ENCODE data around the gene RIPOR2.
"Not testable (repeated sequence)": the region's sequence is repeated elsewhere in the genome, so short reads cannot be mapped to it uniquely, and the experiment has no call there.

RIPOR2 gene

GRCh38 chr6:24925661-24926060 is 10.1 kb downstream of the RIPOR2 start:
- no peak for DNase-seq

DNA sequence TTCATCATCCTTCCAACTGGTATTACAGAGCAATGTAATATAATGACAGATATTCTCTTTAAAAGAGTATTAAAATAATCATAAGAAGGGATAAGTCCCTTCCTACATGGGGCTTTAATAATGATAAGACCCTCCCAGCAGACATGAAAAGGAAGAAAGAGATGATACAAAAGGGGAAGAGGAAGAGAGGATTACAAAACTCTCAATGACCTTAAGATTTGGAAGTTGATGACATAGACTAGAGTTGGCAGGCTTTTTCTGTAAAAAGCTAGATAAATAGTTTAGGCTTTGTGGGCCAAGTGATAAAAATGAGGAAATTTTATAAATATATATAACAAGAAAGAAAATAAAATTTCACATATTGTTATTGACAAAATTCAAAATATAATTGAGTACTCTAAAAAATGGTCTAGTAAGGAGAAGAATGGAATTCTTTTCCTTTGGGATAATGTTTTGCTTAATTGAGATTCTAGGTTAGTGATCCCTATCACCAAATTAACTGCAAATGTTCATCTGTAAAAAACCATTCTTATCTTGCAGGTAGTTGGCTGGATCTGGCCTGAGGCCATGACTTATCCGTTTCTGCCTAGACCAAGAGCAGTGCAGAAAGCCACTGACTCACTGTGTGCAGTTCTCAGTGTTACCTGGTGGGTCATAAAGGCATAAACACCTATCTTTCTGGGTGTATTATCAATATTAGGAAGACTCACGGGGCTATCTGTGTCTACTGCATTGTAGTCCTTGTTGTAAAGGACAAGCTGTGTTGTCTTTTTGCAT is 11.0 kb downstream of the RIPOR2 start:
- no peak for DNase-seq

DNA sequence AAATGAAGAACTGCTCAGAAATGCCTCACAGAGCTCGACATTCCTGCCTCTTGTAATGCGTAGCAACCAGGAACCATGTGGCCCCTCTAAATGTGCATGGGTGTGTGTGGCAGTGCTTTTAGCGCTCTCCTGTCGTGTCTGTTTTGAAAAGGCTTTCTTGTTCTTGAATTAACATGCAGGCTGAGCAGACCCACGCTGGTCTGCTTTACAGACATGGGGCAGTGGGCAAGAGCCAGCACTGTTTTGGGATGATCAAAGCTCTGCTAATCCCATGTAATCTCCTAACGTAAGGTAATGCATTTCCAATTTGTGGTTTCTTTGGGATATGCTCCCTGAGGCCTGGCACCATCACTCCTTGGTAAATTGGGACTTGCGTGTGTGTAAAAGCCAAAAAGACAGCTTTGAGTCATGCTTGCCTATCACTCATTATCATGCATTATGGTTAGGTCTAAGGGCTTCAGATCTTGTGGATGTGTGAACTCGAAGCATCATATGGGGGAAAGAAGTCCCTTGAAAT is 11.8 kb downstream of the RIPOR2 start:
- DNase-seq: no peak

DNA sequence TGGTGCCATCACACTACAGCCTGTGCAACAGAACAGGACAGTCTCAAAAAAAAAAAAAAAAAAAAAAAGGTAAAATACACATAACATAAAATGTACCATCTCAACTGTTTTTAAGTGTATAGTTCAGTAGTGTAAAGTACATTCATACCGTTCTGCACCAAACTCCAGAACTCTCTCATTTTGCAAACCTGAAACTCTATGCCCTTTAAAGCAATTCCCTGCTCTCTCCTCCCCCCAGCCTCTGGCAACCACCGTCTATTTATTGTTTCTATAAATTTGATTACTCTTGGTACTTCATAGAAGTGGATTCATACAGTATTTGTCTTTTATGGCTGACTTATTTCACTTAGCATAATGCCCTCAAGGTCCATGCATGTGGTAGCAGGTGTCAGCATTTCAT is 12.9 kb downstream of the RIPOR2 start:
- DNase-seq: no peak

GRCh38 chr6:24922170-24922569 is 13.6 kb downstream of the RIPOR2 start:
- no peak for DNase-seq

- no peak for DNase-seq
Measured at GRCh38 chr6:24920136-24920535, 15.6 kb downstream of the RIPOR2 start.

DNA sequence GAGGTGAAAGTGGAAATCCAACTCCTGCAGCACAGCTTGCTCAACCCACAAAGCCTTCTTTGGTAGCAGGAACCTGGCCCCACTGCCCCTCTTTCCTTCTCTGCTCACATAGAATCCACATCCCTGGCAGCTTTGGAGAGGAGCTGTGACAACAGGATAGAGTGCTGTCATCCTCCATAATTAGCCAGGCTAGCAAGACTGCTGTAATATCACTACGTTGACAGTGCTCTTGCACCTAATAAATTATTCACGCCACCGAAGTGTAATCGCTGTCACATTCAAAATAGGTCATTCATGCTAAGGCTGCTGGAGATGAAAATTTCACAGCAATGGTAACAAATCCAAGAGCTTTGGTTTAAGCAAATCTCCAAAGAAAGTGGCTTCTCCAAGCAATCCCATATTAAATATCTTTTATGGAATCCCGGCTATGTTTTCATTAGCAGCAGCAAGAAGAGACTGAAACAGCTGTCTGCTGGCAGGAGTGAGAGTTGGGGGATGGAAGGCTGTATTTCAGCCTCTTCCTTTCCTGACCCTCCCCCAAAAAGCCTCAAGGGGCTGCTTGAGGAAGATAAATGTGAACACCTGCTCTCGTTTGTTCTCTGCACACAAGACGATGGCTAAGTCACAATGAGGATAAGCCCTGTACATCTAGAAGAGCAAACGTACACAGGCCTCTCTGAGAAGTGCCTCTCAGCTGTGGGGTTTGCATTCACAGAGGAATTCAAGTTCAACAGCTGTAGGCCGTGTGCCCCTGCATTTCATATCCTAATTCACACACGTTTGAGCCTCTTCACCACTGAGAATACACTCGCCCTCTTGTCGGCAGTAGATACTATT is 16.5 kb downstream of the RIPOR2 start:
- DNase-seq: peak; percentile 98

DNA sequence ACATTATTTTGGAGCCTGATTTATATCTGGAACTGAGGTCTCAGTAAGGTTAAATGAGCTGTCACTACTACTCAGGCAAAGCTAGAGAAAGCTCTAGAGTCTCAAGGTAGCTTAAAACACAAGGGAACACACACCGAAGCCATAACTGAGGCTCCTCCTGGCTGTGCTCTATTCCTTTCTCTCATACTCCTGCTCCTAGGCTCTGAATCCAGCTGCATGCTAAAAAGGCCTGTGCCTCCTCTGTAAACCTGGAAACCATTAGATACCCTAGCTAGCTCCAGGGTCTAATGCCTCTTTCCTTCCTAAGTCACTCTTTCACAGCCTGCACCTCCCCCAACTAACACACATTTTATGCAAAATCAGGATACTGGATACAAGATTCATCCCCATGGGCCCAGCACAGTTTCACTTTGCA is 17.1 kb downstream of the RIPOR2 start:
- no peak for DNase-seq

GRCh38 chr6:24916496-24916895 is 19.3 kb downstream of the RIPOR2 start:
- no peak for DNase-seq

DNA sequence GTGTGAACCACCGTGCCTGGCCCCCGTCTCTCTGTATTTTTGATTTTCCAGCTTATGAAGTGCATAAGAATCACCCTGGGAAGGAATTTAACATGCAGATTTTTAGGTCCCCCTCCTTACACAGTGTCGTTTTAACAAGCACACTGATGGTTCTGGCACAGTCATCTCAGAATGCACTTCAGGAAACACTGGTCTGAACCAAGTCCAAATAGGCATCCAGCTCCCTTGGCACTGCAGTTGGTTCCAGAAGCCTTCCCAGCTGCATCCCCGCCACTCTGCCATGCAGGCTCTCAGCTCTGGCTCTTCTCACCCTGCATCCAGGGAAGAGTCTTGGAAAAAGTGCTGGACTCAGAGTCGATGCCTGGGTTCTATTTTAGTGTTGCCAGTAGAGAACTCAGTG is 20.1 kb downstream of the RIPOR2 start:
- DNase-seq: no peak

- not testable (repeated sequence) for DNase-seq
Measured at GRCh38 chr6:24914082-24914481, 21.7 kb downstream of the RIPOR2 start.

DNA sequence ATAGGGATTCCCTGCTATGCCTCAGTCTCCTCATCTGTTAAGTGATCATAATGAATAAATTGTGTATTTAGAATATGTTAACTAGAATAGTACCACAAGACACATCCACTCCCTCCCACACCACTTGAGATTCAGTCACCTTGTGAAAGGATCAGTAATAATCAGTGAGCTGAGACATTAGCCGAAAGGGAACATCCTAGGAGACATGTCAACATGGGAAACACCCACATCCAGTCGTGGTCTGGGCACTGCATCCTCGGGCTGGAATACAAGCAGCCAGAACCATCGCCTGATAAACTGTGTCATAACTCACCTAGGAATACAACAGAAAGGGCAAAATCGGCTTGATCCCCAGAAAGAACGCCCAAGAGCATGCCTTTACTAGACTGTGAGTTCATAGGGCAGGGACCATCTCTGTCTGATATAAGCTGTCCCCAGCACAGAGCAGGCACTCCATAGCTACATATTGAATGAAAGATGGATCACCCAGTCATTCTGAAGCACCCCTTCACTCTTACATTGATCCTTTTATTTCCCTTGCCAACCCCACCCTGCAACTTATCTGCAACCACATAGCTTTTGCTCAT is 23.9 kb downstream of the RIPOR2 start:
- no peak for DNase-seq

DNA sequence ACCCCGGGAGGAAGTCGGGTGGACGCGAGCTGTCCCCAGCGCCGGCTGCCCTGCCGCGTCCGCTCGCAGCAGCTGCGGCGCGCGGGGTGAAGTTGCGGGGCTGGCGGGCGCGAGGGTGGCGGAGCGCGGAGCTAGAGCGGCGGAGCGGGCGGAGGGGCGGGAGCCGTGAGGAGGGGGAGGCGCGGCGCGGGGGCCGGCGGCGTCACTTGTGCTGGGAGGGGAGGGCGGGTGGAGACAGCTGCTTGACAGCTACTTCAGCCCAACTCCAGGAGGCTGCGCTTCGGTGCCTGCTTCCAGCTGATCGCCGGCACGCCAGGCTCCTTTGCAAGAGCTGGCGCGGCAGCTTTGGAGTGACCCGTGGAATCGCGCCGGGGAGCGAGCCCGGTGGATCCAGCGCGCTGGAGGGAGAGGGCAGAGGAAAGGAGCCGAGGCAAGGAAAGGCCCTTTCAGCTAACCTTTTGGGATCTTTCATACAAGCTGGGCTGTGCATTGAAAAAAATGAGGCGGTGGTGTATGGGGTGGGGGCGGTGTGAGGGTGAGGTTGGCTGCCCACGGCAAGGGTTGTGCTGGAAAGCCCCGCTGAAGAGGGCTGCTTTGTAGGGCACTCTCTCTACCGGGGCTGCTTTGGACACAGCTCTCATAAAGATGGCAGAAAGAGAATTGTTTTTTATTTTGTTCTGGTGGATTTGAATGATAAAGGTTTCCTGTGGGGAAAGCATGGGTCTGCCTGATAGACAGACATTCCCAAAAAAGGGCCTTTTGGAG is 24.6 kb downstream of the RIPOR2 start:
- no peak for DNase-seq

DNA sequence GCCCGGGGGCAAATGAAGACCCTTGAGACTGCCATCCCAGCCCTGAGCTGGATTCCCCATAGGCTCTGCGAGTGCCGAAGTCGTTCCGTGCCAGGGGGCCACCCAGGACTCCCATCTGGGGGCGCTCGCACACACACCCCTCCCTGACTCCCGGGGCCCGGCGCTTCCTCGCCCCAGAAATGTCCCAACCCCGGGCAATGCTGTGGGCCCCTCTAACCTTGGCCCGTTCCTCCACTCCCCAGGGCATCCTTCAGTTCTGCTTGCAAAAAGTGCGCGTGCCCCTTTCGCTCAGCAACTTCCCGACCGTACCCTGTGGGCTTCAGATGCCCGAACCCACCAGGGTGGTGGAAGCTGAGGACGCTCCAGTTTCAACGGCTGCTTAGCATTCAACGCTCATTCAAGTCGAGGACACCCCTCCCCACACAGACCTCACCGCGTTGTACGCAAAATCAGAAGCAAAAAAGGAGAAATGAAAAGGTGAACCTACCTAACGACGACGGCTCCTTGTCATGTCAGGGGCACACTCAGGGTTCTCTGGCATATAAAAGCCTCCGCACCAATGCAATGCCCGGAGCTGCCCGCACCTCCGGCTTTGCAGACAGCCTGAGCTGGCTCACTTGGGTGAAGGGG is 25.3 kb downstream of the RIPOR2 start:
- no peak for DNase-seq

DNA sequence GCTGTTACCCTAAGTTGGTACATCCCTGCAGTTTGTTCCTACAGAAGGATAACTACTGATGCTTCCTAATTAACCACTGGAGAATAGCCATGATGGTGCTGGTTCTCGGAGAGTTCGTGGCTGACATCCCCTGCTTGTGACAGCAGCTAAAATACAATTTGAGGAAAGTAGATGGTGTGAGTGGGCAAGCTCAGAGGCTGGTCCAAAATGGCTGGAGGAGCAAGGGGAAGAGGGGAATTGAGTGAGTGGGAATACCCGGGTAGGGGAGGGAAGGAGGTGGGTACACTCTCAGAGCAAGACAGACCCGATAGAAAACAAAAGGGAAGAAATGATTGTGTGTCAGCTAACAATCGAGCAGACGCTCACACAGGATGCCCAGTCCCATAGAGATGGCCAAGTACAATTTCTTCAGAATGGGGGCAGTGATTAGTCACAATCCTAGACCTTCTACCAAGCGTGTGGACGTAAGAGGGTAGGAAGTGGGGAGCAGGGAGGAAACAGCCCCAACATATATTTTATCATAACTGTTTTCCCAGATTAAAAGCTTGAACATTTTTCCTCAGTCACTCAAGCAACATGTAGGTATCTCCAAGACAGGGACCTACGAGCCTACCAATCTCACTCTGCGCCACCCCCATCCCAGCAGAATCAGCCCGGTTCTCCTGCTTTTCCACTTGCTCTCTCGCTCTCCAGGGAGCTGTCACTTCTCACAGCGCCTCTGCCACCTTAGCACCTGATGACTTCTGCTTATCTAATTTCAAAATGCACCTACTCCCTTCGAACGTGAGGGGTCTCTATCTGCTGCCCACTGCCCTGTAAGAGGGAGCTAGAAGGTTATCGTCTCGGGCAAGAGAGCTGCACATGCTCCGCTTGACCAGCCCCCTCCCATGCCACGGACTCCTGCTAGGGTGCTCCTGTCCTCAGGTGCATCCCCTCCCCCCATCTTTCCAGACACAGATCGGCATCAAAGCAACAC is 26.2 kb downstream of the RIPOR2 start:
- DNase-seq: no peak

GRCh38 chr6:24908650-24909035 is 27.1 kb downstream of the RIPOR2 start:
- DNase-seq: no peak

DNA sequence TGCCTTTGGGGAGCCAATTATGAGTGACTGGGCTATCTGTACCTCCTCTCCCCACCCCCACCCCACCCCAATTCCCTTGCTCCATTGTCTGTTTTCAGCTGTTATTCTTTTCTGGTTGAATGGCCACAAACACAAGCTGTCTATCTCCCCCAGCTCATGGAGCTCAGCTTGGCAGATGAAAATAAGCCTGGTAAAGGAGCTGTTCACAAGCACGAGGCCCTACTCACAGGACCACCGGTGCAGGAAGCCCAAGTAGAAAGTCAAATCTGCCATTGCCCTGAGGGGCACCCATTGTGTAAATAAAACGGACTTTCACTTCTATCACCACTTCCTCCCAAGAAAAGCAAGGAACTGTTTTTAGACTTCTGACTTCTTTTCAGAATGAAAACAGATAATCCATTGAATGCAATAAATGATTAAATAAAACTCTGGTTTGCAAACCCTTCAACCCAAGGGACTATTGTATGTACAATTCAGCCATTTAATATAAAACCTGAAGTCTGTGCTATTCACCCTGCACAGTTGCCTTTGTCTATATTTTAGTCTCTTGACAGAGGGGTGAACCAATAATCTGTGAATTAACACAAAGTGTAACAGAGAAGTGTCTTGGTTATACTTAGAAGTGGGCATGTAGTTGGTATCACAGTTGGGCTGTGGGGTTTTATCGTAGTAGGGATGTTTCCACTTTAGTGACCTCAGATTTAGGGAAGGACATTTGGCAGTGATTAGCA is 27.7 kb downstream of the RIPOR2 start:
- DNase-seq: no peak

GRCh38 chr6:24906314-24906713 is 29.4 kb downstream of the RIPOR2 start:
- no peak for DNase-seq

- DNase-seq: no peak
Measured at GRCh38 chr6:24905483-24905882, 30.3 kb downstream of the RIPOR2 start.

GRCh38 chr6:24903681-24904080 is 32.1 kb downstream of the RIPOR2 start:
- no peak for DNase-seq
